ENCODE results near the gene TM7SF2. TPM values are rescaled to one million over a fixed set of nuclear protein-coding genes. Genes with fewer than 3 reads are reported as not detected.

Gene TM7SF2
- total and polyA plus RNA-seq, 2 of the 8 experiments (the other 6 are each of a cell fraction or from before 2014, with no cell fraction given) = 40.1 to 96.0 TPM

GRCh38 chr11:65125197-65126056 is 13.8 kb downstream of the TM7SF2 start:
- FAIRE-seq = no peak
- 92% methylated on average over 12 of the region's 12 CpGs; no CpG with 5 or more reads in 1 of the 2 experiments for WGBS, 2 experiments (ENCODE audit: extremely low coverage in 1 of 2, insufficient coverage in 1 of 2, insufficient read length in 1 of 2, insufficient replicate concordance in 2 of 2, low coverage in 1 of 2, low lambda C conversion rate in 2 of 2, missing lambda C conversion rate in 1 of 2)
- no peak for TF ChIP-seq RXRA (IDR thresholded peaks at IDR 0.05; ENCODE audit: insufficient read depth, low read depth, low read length)
- TF ChIP-seq GABPA (IDR thresholded peaks at IDR 0.05; ENCODE audit: borderline replicate concordance, insufficient read depth, low read length) = no peak
- no peak for TF ChIP-seq CEBPB (IDR thresholded peaks at IDR 0.05; ENCODE audit: low read depth, low read length)
- no peak for TF ChIP-seq EZH2 (IDR thresholded peaks at IDR 0.05; ENCODE audit: low read depth, low read length, severe bottlenecking)
- TF ChIP-seq SIN3A (conservative IDR thresholded peaks at IDR 0.05 in 1 of 2, IDR thresholded peaks at IDR 0.05 in 1 of 2; ENCODE audit: low read depth in 1 of 2, low read length in 2 of 2) = no peak
- TF ChIP-seq SRF (IDR thresholded peaks at IDR 0.05; ENCODE audit: low read depth, low read length) = no peak
- no peak for TF ChIP-seq NRF1 (IDR thresholded peaks at IDR 0.05; ENCODE audit: low read depth, low read length)
- no peak for TF ChIP-seq ASH2L (IDR thresholded peaks at IDR 0.05; ENCODE audit: low read length)
- no peak for TF ChIP-seq RAD21 (IDR thresholded peaks at IDR 0.05 in 1 of 2, conservative IDR thresholded peaks at IDR 0.05 in 1 of 2; ENCODE audit: low read depth in 2 of 2, low read length in 2 of 2)
- no peak for TF ChIP-seq YY1 (IDR thresholded peaks at IDR 0.05; ENCODE audit: low read depth, low read length)
- TF ChIP-seq BACH1 (IDR thresholded peaks at IDR 0.05; ENCODE audit: low read length) = no peak
- TF ChIP-seq JUN (IDR thresholded peaks at IDR 0.05; ENCODE audit: low read depth, low read length) = no peak

More at GRCh38 chr11:65125197-65126056, 13.8 kb downstream of the TM7SF2 start:
- no peak overlapping the region for H3K23ac ChIP-seq (ENCODE audit: insufficient read length)
- H3K56ac ChIP-seq (replicated peaks; ENCODE audit: insufficient read length, low read depth, low read length) = no peak overlapping the region
- no peak overlapping the region for H3K18ac ChIP-seq (ENCODE audit: extremely low read depth, low read length)
- no peak overlapping the region for H3K4me2 ChIP-seq (ENCODE audit: insufficient read depth in 1 of 2, low read depth in 2 of 2, low read length in 2 of 2)
- no peak overlapping the region for H3K14ac ChIP-seq (ENCODE audit: insufficient read length)
- no peak overlapping the region for H3K27ac ChIP-seq (ENCODE audit: low read depth, low read length)
- peaks cover 0 to 9% of the 10 kb centered on the region in 2 experiments for H4K20me1 ChIP-seq (replicated peaks in 1 of 2; ENCODE audit: control insufficient read depth in 1 of 2, insufficient read depth in 2 of 2, low read length in 2 of 2)
- peaks cover 18 to 58% (median 49%) of the 10 kb centered on the region in 4 experiments for H3K36me3 ChIP-seq (ENCODE audit: control insufficient read depth in 2 of 4, insufficient read depth in 4 of 4, low read length in 3 of 4)
- H2BK120ac ChIP-seq (replicated peaks; ENCODE audit: low read depth, low read length) = no peak overlapping the region
- peaks cover 0 to 6% (median 1%) of the 10 kb centered on the region in 4 experiments; a peak in 4 of 7 replicates for H3K4me1 ChIP-seq (replicated peaks in 1 of 4; ENCODE audit: control insufficient read depth in 3 of 4, insufficient read depth in 4 of 4, low read length in 3 of 4)
- H3K79me2 ChIP-seq (ENCODE audit: control insufficient read depth in 1 of 2, insufficient read depth in 2 of 2, low read length in 2 of 2) = peaks cover 6 to 32% of the 10 kb centered on the region in 2 experiments
- no peak overlapping the region for H2BK20ac ChIP-seq (ENCODE audit: low read length)
- no peak overlapping the region for H4K91ac ChIP-seq (replicated peaks; ENCODE audit: insufficient read length, low read length)
- H3K27me3 ChIP-seq (replicated peaks in 1 of 4; ENCODE audit: control insufficient read depth in 3 of 4, extremely low read depth in 1 of 4, insufficient read depth in 3 of 4, low read length in 3 of 4) = no peaks in the 10 kb centered on the region
- H3K9me3 ChIP-seq (ENCODE audit: insufficient read depth in 2 of 2, low read depth in 1 of 2, low read length in 1 of 2) = no peaks in the 10 kb centered on the region
- H2AK5ac ChIP-seq (ENCODE audit: low read depth, low read length) = no peak overlapping the region
- H3K9ac ChIP-seq (replicated peaks in 1 of 4; ENCODE audit: extremely low read depth in 1 of 4, low read depth in 3 of 4, low read length in 3 of 4) = no peak overlapping the region
- no peak overlapping the region for H4K8ac ChIP-seq (ENCODE audit: extremely low read depth, insufficient read depth, low read length)
- H2BK15ac ChIP-seq (ENCODE audit: low read length) = no peak overlapping the region
- DNase-seq (ENCODE audit: low read depth in 1 of 2, low spot score in 2 of 2) = no peak
- CTCF ChIA-PET (ENCODE audit: partially characterized antibody) = interaction anchor here (1.1 to 9.5 kb wide), 2 partner anchors 14 to 50 kb away, joined by 4 to 71 read pairs; partner anchors contain the start of gene TM7SF2
- no peak overlapping the region for H4K5ac ChIP-seq (ENCODE audit: insufficient read length, low read depth, low read length)
- H3K79me1 ChIP-seq (ENCODE audit: low read depth, low read length) = peaks cover 9% of the 10 kb centered on the region
- no peak overlapping the region for H2BK5ac ChIP-seq (ENCODE audit: low read depth, low read length)
- no peak overlapping the region for H2AFZ ChIP-seq (ENCODE audit: low read length)
- H3K23me2 ChIP-seq (ENCODE audit: low read depth, low read length) = peaks cover 3% of the 10 kb centered on the region; the same call in 1 of the 2 replicates
- no peak overlapping the region for H3K4ac ChIP-seq (replicated peaks; ENCODE audit: insufficient read length, low read depth, low read length)
- no peak overlapping the region for H2BK12ac ChIP-seq (ENCODE audit: low read depth, low read length)
- H3K4me3 ChIP-seq (ENCODE audit: extremely low read depth in 1 of 4, insufficient read depth in 2 of 4, low read depth in 3 of 4, low read length in 4 of 4) = no peak overlapping the region
- POLR2A ChIA-PET (ENCODE audit: partially characterized antibody) = interaction anchor here (1.3 to 15.8 kb wide), 4 partner anchors 10 to 61 kb away, joined by 3 to 305 read pairs (median 20); partner anchors contain the start of genes FAU, MRPL49, SYVN1 and TM7SF2
